NOMO-1 (cell line): ENCODE measurements around the gene IL18RAP.

Experiments
- DNase-seq, 2 experiments: peaks; one replicate each; lab custom pipeline; 2025; ENCODE audit not compliant: unreplicated experiment in 2 of 2; lab: John Stamatoyannopoulos, UW

Gene IL18RAP

GRCh38 chr2:102422910-102423309 is at the start of gene IL18RAP:
Gene IL18RAP (plus strand): TSS chr2:102423160. CDS start chr2:102423278, 118 bp downstream.
- peak; percentile 63 to 68 for DNase-seq

GRCh38 chr2:102376052-102376591 is 46.8 kb upstream of the IL18RAP start:
- DNase-seq, result no peak

- DNase-seq, result no peak
Measured at GRCh38 chr2:102383722-102384121, 39.2 kb upstream of the IL18RAP start.

- DNase-seq, result no peak
Measured at GRCh38 chr2:102385522-102385921, 37.4 kb upstream of the IL18RAP start.

GRCh38 chr2:102386004-102386403 is 37.0 kb upstream of the IL18RAP start:
- DNase-seq, result no peak

GRCh38 chr2:102386867-102387541 is 36.0 kb upstream of the IL18RAP start:
- no peak for DNase-seq

GRCh38 chr2:102387763-102388546 is 35.0 kb upstream of the IL18RAP start:
- no peak for DNase-seq

- DNase-seq, result no peak
Measured at GRCh38 chr2:102391565-102391964, 31.4 kb upstream of the IL18RAP start.

GRCh38 chr2:102392096-102392495 is 30.9 kb upstream of the IL18RAP start:
- DNase-seq, result no peak

GRCh38 chr2:102392942-102393341 is 30.0 kb upstream of the IL18RAP start:
- DNase-seq, result peak; percentile 19 to 41

- DNase-seq, result no peak
Measured at GRCh38 chr2:102396012-102396411, 26.9 kb upstream of the IL18RAP start.

GRCh38 chr2:102397209-102397608 is 25.8 kb upstream of the IL18RAP start:
- peak; percentile 82 to 85 for DNase-seq

GRCh38 chr2:102399499-102400141 is 23.3 kb upstream of the IL18RAP start:
- peak; percentile 17 to 51 for DNase-seq

- DNase-seq, result peak in 1 of 2 experiments; percentile 26
Measured at GRCh38 chr2:102401456-102401855, 21.5 kb upstream of the IL18RAP start.

- DNase-seq, result no peak
Measured at GRCh38 chr2:102401865-102402264, 21.1 kb upstream of the IL18RAP start.

GRCh38 chr2:102410952-102411351 is 12.0 kb upstream of the IL18RAP start:
- no peak for DNase-seq

GRCh38 chr2:102412199-102412598 is 10.8 kb upstream of the IL18RAP start:
- no peak for DNase-seq

GRCh38 chr2:102417946-102418345 is 5.0 kb upstream of the IL18RAP start:
- no peak for DNase-seq

- DNase-seq, result peak; percentile 74 to 97
Measured at GRCh38 chr2:102418421-102418961, 4.5 kb upstream of the IL18RAP start.

GRCh38 chr2:102420290-102420689 is 2.7 kb upstream of the IL18RAP start:
- no peak for DNase-seq
